ENCODE results near the gene SFTA2.

The SFTA2 gene

DNA sequence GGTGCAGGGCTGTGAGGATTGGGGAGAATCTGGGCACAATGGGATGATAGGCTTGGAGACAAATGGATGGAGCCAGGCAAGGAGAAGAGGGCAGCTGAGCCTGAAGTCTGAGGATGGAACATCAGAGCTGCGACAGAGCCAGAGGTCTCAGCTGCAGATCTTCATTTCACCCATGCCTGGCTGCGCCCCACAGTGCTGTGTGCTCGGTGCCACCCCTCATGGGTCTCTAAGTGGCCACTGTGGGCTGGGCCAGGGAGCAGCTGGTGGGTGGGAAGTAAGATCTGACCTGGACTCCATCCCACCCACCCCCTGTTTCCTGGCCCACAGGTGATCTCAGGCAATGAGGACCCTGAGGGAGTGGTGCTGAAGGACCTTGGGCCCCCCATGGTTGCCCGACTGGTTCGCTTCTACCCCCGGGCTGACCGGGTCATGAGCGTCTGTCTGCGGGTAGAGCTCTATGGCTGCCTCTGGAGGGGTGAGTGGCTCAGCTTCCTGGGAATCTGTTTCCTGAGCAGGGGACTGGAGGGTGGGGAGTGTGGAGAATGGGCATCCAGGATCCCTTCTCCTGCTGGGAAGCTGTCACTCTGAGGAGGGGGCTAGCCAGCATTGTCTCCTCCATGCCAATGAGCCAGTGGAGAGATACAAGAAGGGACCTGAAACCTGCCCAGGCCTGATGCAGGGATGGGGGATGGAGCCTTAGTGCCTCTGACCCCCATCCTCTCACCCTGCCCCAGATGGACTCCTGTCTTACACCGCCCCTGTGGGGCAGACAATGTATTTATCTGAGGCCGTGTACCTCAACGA is 41.1 kb downstream of the SFTA2 start:
- TF ChIP-seq TEAD4 (IDR thresholded peaks at IDR 0.05) (no peak), EP300 (IDR thresholded peaks at IDR 0.05; ENCODE audit: borderline replicate concordance) (no peak), ZBTB7A (IDR thresholded peaks at IDR 0.05; ENCODE audit: low read depth) (no peak), EGR1 (IDR thresholded peaks at IDR 0.05) (no peak), TCF12 (IDR thresholded peaks at IDR 0.05; ENCODE audit: low read depth) (no peak), NFIC (IDR thresholded peaks at IDR 0.05) (no peak), RAD21 (IDR thresholded peaks at IDR 0.05; ENCODE audit: low read depth) (no peak), CEBPB (IDR thresholded peaks at IDR 0.05) (no peak)
- TF ChIP-seq, protein P1, sequence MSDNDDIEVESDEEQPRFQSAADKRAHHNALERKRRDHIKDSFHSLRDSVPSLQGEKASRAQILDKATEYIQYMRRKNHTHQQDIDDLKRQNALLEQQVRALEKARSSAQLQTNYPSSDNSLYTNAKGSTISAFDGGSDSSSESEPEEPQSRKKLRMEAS (IDR thresholded peaks at IDR 0.05) = no peak

DNA sequence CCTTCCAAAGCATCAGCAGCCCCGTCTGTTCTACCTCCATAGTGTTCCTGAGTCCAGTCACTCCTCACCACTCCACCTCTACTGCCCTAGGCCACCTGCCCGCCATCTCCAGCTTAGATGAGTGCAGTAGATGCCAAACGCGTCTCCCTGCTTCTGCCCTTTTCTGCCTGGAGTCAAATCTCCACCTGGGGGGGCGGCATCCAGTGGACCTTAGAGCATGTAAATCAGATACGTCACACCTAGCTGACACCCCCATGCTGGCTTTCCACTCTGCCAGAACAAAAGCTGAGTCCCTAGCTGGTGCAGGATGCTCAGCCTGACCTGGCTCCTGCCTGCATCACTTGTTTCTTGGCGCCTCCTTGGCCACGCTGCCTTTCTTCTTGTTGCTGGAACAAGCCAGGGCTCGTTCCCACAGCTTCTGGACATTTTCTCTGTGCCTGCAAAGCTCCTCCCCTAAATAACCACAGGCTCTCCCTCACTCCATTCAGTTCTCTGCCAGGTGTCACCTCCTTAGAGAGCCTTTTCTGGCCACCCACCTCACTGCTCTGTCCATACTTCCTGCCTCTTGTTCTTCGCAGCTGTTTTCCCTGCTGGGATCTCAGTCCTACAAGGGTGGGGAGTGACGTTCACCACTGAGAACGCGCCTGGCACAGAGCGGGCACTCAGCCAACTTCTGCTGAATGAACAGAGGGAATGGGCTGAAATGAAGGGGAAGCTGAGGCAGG is 41.9 kb downstream of the SFTA2 start:
- TF ChIP-seq ZBTB7A (IDR thresholded peaks at IDR 0.05; ENCODE audit: low read depth) (no peak), CEBPB (IDR thresholded peaks at IDR 0.05) (no peak), NFIC (IDR thresholded peaks at IDR 0.05) (no peak), TAF1 (IDR thresholded peaks at IDR 0.05; ENCODE audit: low read depth) (no peak), RAD21 (IDR thresholded peaks at IDR 0.05; ENCODE audit: low read depth) (no peak), TCF12 (IDR thresholded peaks at IDR 0.05; ENCODE audit: low read depth) (no peak)
- TF ChIP-seq, protein P2, sequence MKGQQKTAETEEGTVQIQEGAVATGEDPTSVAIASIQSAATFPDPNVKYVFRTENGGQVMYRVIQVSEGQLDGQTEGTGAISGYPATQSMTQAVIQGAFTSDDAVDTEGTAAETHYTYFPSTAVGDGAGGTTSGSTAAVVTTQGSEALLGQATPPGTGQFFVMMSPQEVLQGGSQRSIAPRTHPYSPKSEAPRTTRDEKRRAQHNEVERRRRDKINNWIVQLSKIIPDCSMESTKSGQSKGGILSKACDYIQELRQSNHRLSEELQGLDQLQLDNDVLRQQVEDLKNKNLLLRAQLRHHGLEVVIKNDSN (IDR thresholded peaks at IDR 0.05) = no peak
- TF ChIP-seq, protein P1 (IDR thresholded peaks at IDR 0.05) = no peak

DNA sequence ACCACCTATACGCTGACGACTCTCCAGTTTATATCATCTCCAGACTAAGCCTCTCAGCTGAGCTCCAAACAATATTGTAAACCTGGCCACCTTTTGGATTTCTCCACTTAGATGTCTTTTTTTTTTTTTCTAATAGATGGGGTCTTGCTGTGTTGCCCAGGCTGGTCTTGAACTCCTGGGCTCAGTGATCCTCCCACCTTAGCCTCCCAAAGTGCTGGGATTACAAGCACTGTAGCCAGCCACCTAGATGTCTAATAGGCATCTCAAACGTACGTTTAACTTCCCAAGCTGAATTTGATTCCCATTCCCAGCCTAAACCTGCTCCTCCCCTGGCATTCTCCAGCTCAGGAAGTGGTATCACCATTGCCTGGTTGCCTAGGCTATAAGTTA is 42.5 kb downstream of the SFTA2 start:
- TF ChIP-seq CREB1 (IDR thresholded peaks at IDR 0.05; ENCODE audit: low read depth) (no peak), CEBPB (IDR thresholded peaks at IDR 0.05) (no peak), FOXM1 (IDR thresholded peaks at IDR 0.05; ENCODE audit: borderline replicate concordance, low read depth) (no peak), TCF12 (IDR thresholded peaks at IDR 0.05; ENCODE audit: low read depth) (no peak), EGR1 (IDR thresholded peaks at IDR 0.05) (no peak), RAD21 (IDR thresholded peaks at IDR 0.05; ENCODE audit: low read depth) (no peak), TEAD4 (IDR thresholded peaks at IDR 0.05) (no peak), YY1 (IDR thresholded peaks at IDR 0.05; ENCODE audit: low read depth) (no peak), ZBTB7A (IDR thresholded peaks at IDR 0.05; ENCODE audit: low read depth) (no peak), TAF1 (IDR thresholded peaks at IDR 0.05; ENCODE audit: low read depth) (no peak)
- TF ChIP-seq, protein P1 (IDR thresholded peaks at IDR 0.05) = no peak
- TF ChIP-seq, protein P3, sequence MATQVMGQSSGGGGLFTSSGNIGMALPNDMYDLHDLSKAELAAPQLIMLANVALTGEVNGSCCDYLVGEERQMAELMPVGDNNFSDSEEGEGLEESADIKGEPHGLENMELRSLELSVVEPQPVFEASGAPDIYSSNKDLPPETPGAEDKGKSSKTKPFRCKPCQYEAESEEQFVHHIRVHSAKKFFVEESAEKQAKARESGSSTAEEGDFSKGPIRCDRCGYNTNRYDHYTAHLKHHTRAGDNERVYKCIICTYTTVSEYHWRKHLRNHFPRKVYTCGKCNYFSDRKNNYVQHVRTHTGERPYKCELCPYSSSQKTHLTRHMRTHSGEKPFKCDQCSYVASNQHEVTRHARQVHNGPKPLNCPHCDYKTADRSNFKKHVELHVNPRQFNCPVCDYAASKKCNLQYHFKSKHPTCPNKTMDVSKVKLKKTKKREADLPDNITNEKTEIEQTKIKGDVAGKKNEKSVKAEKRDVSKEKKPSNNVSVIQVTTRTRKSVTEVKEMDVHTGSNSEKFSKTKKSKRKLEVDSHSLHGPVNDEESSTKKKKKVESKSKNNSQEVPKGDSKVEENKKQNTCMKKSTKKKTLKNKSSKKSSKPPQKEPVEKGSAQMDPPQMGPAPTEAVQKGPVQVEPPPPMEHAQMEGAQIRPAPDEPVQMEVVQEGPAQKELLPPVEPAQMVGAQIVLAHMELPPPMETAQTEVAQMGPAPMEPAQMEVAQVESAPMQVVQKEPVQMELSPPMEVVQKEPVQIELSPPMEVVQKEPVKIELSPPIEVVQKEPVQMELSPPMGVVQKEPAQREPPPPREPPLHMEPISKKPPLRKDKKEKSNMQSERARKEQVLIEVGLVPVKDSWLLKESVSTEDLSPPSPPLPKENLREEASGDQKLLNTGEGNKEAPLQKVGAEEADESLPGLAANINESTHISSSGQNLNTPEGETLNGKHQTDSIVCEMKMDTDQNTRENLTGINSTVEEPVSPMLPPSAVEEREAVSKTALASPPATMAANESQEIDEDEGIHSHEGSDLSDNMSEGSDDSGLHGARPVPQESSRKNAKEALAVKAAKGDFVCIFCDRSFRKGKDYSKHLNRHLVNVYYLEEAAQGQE (IDR thresholded peaks at IDR 0.05; ENCODE audit: low read depth) = no peak

DNA sequence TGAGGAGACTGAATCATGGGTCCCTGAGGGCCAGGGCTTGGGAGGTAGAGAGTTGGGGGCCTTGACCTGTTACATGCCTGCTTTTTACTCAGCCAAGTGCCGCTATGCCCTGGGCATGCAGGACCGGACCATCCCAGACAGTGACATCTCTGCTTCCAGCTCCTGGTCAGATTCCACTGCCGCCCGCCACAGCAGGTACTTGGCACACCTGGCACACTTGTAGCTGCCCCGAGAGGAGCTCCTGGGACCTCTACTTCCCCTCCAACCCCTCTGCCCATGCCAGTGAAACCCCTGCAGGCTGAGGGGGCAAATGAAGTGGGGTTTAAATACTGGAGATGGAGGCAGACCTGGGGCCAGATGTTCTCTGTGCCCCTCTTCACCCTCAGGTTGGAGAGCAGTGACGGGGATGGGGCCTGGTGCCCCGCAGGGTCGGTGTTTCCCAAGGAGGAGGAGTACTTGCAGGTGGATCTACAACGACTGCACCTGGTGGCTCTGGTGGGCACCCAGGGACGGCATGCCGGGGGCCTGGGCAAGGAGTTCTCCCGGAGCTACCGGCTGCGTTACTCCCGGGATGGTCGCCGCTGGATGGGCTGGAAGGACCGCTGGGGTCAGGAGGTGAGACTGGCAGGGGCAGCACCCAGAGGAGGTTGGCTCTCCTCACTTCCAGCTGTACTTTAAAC is 43.0 kb downstream of the SFTA2 start:
- TF ChIP-seq, protein P3 (IDR thresholded peaks at IDR 0.05; ENCODE audit: low read depth) = no peak
- TF ChIP-seq, protein P2 (IDR thresholded peaks at IDR 0.05) = no peak
- TF ChIP-seq TAF1 (IDR thresholded peaks at IDR 0.05; ENCODE audit: low read depth) = no peak
- TF ChIP-seq RAD21 (IDR thresholded peaks at IDR 0.05; ENCODE audit: low read depth) = no peak
- no peak for TF ChIP-seq YY1 (IDR thresholded peaks at IDR 0.05; ENCODE audit: low read depth)
- no peak for TF ChIP-seq ZBTB7A (IDR thresholded peaks at IDR 0.05; ENCODE audit: low read depth)
- no peak for TF ChIP-seq EGR1 (IDR thresholded peaks at IDR 0.05)
- TF ChIP-seq FOXM1 (IDR thresholded peaks at IDR 0.05; ENCODE audit: borderline replicate concordance, low read depth) = no peak
- no peak for TF ChIP-seq NFIC (IDR thresholded peaks at IDR 0.05)
- no peak for TF ChIP-seq CREB1 (IDR thresholded peaks at IDR 0.05; ENCODE audit: low read depth)
- TF ChIP-seq TCF12 (IDR thresholded peaks at IDR 0.05; ENCODE audit: low read depth) = no peak
- TF ChIP-seq TEAD4 (IDR thresholded peaks at IDR 0.05) = no peak
- TF ChIP-seq, protein P1 (IDR thresholded peaks at IDR 0.05) = no peak
- no peak for TF ChIP-seq CEBPB (IDR thresholded peaks at IDR 0.05)
- no peak for TF ChIP-seq EP300 (IDR thresholded peaks at IDR 0.05; ENCODE audit: borderline replicate concordance)

All from Ishikawa (cell line).